Neuronal stem cell (in vitro differentiated cells): ENCODE results near the gene DUT.
A peak's percentile ranks its signal among the peaks of the same experiment; 100 is the strongest.

Source experiments
- DNase-seq: peaks from one replicate; pipeline ENCODE4 v3.0.0-alpha.2; 2013; ENCODE audit warnings: low spot score
- H2AFZ ChIP-seq: one replicate; pipeline ENCODE4 v1.6.1; 2013; ENCODE audit warnings: mild to moderate bottlenecking, low read length, inconsistent platforms
- H2AK5ac ChIP-seq: 2 replicates; pipeline ENCODE4 v1.6.1; 2013; ENCODE audit warnings: low read depth, mild to moderate bottlenecking, inconsistent platforms, low read length, moderate library complexity, mixed read lengths
- H2BK120ac ChIP-seq: 2 replicates; pipeline ENCODE4 v1.6.1; 2013; ENCODE audit warnings: low read depth, mild to moderate bottlenecking, inconsistent platforms, low read length, moderate library complexity, mixed read lengths
- H2BK12ac ChIP-seq: one replicate; pipeline ENCODE4 v1.6.1; 2013; ENCODE audit warnings: low read length, inconsistent platforms
- H2BK15ac ChIP-seq: 2 replicates; pipeline ENCODE4 v1.6.1; 2013; ENCODE audit warnings: mild to moderate bottlenecking, low read length, inconsistent platforms, mixed read lengths
- H2BK5ac ChIP-seq: one replicate; pipeline ENCODE4 v1.6.1; 2013; ENCODE audit warnings: inconsistent platforms, mild to moderate bottlenecking, low read length, moderate library complexity
- H3K14ac ChIP-seq: one replicate; pipeline ENCODE4 v1.6.1; 2013; ENCODE audit warnings: low read length, inconsistent platforms
- H3K18ac ChIP-seq: 2 replicates; pipeline ENCODE4 v1.6.1; 2013; ENCODE audit warnings: low read length, inconsistent platforms
- H3K23ac ChIP-seq: 2 replicates; pipeline ENCODE4 v1.6.1; 2013; ENCODE audit warnings: low read depth, mild to moderate bottlenecking, mixed read lengths, low read length, inconsistent platforms; ENCODE audit not compliant: poor library complexity
- H3K27ac ChIP-seq: replicated peaks from 3 replicates; pipeline ENCODE4 v1.5.1; 2013; ENCODE audit warnings: low read length, inconsistent platforms
- H3K27me3 ChIP-seq, 3 experiments: 2 replicates each; pipeline ENCODE4 v1.6.1; 2013; ENCODE audit warnings: low read length in 3 of 3, mild to moderate bottlenecking in 2 of 3, inconsistent platforms in 1 of 3, low read depth in 1 of 3, mixed read lengths in 1 of 3, moderate library complexity in 1 of 3; ENCODE audit not compliant: control insufficient read depth in 3 of 3, insufficient read depth in 3 of 3
- H3K36me3 ChIP-seq, 2 donors: replicated peaks in 1 of 2; 2 replicates each; pipeline ENCODE4 v1.6.1; 2013; ENCODE audit warnings: low read length in 2 of 2; ENCODE audit not compliant: control insufficient read depth in 2 of 2, insufficient read depth in 2 of 2
- H3K4ac ChIP-seq: 2 replicates; pipeline ENCODE4 v1.6.1; 2013; ENCODE audit warnings: inconsistent platforms, mild to moderate bottlenecking, low read length, moderate library complexity
- H3K4me1 ChIP-seq, 2 donors: 1 replicate in 1 of 2; 2 replicates in 1 of 2; pipeline ENCODE4 v1.6.1; 2013; ENCODE audit warnings: low read length in 2 of 2, low read depth in 1 of 2; ENCODE audit not compliant: control insufficient read depth in 2 of 2, insufficient read depth in 1 of 2
- H3K4me2 ChIP-seq: one replicate; pipeline ENCODE4 v1.6.1; 2013; ENCODE audit warnings: mild to moderate bottlenecking, low read length, inconsistent platforms; ENCODE audit not compliant: insufficient read depth, poor library complexity, severe bottlenecking
- H3K4me3 ChIP-seq, 2 donors: 2 replicates each; pipeline ENCODE4 v1.5.1; 2013; ENCODE audit warnings: low read length in 2 of 2, mild to moderate bottlenecking in 2 of 2, inconsistent platforms in 1 of 2, moderate library complexity in 1 of 2
- H3K79me1 ChIP-seq: one replicate; pipeline ENCODE4 v1.6.1; 2013; ENCODE audit warnings: low read depth, mild to moderate bottlenecking, inconsistent platforms, low read length, moderate library complexity
- H3K9ac ChIP-seq: one replicate; pipeline ENCODE4 v1.6.1; 2013; ENCODE audit warnings: mild to moderate bottlenecking, low read depth, low read length, inconsistent platforms; ENCODE audit not compliant: poor library complexity
- H3K9me3 ChIP-seq, 2 donors: replicated peaks in 1 of 2; 2 replicates each; pipeline versions ENCODE3 to v1.6.1; 2013; ENCODE audit warnings: low read length in 2 of 2, mild to moderate bottlenecking in 2 of 2, inconsistent platforms in 1 of 2, low read depth in 1 of 2, mixed read lengths in 1 of 2, moderate library complexity in 1 of 2; ENCODE audit not compliant: control insufficient read depth in 2 of 2, insufficient read depth in 1 of 2
- H4K8ac ChIP-seq: one replicate; pipeline ENCODE4 v1.6.1; 2013; ENCODE audit warnings: low read depth, mild to moderate bottlenecking, inconsistent platforms, low read length, moderate library complexity
- H4K91ac ChIP-seq: one replicate; pipeline ENCODE4 v1.6.1; 2013; ENCODE audit warnings: low read length, low read depth, mild to moderate bottlenecking, inconsistent platforms; ENCODE audit not compliant: poor library complexity
- WGBS, 2 donors: extraction: QIAGEN DNeasy Blood & Tissue Kit; methylation state at CpG; one replicate each; pipeline ENCODE4 v1.1.7; 2013; ENCODE audit warnings: missing lambda C conversion rate in 2 of 2, mixed read lengths in 1 of 2; ENCODE audit not compliant: insufficient read length in 2 of 2, insufficient replicate concordance in 1 of 2; ENCODE audit errors: extremely low coverage in 2 of 2; 5-methylcytosine and 5-hydroxymethylcytosine counted together

DUT gene

GRCh38 chr15:48384616-48385015 lies 53.4 kb downstream of the DUT start:
- H3K9me3 ChIP-seq: no peaks in the 10 kb centered on the region
- no peak overlapping the region for H3K9ac ChIP-seq
- H3K79me1 ChIP-seq: no peaks in the 10 kb centered on the region
- H4K91ac ChIP-seq: no peak overlapping the region
- no peak overlapping the region for H2BK15ac ChIP-seq
- DNase-seq: no peak
- no peak overlapping the region for H3K4me3 ChIP-seq
- no peak overlapping the region for H3K27ac ChIP-seq
- no peak overlapping the region for H2AFZ ChIP-seq
- no peak overlapping the region for H2BK5ac ChIP-seq
- WGBS, 2 donors: no CpG with 5 or more reads among the region's 3 CpGs
- no peak overlapping the region for H4K8ac ChIP-seq
- no peak overlapping the region for H2BK12ac ChIP-seq
- H2BK120ac ChIP-seq: no peak overlapping the region
- no peak overlapping the region for H3K18ac ChIP-seq
- H3K4me2 ChIP-seq: no peak overlapping the region
- H3K4me1 ChIP-seq: peaks cover 0 to 1% of the 10 kb centered on the region in 2 donors
- no peaks in the 10 kb centered on the region for H3K36me3 ChIP-seq
- no peak overlapping the region for H3K4ac ChIP-seq
- no peak overlapping the region for H3K14ac ChIP-seq
- no peaks in the 10 kb centered on the region for H3K27me3 ChIP-seq
- H3K23ac ChIP-seq: no peak overlapping the region
- no peak overlapping the region for H2AK5ac ChIP-seq

- Histone ChIP-seq H2BK12ac (no peak overlapping the region), H2AFZ (no peak overlapping the region), H4K8ac (no peak overlapping the region), H4K91ac (no peak overlapping the region), H3K4ac (no peak overlapping the region), H3K9me3 (no peaks in the 10 kb centered on the region), H2AK5ac (no peak overlapping the region), H3K79me1 (no peaks in the 10 kb centered on the region), H3K4me1 (peaks cover 0 to 1% of the 10 kb centered on the region in 2 donors), H3K9ac (no peak overlapping the region), H3K27me3 (no peaks in the 10 kb centered on the region), H3K14ac (no peak overlapping the region), H2BK120ac (no peak overlapping the region), H2BK15ac (no peak overlapping the region), H3K4me3 (no peak overlapping the region), H3K4me2 (no peak overlapping the region), H3K18ac (no peak overlapping the region), H3K23ac (no peak overlapping the region), H2BK5ac (no peak overlapping the region), H3K27ac (no peak overlapping the region), H3K36me3 (no peaks in the 10 kb centered on the region)
- no peak for DNase-seq
- WGBS, 2 donors: no CpG with 5 or more reads among the region's 4 CpGs
Observed at GRCh38 chr15:48385031-48385830, 54.0 kb downstream of the DUT start.

GRCh38 chr15:48388016-48388851 lies 57.0 kb downstream of the DUT start:
- WGBS, 2 donors: no CpG with 5 or more reads among the region's 4 CpGs
- DNase-seq: no peak
- Histone ChIP-seq H3K4me1 (no peaks in the 10 kb centered on the region), H3K4me2 (no peak overlapping the region), H2BK5ac (no peak overlapping the region), H3K4me3 (no peak overlapping the region), H3K18ac (no peak overlapping the region), H3K79me1 (no peaks in the 10 kb centered on the region), H3K14ac (no peak overlapping the region), H4K8ac (no peak overlapping the region), H3K4ac (no peak overlapping the region), H2BK15ac (no peak overlapping the region), H3K27me3 (no peaks in the 10 kb centered on the region), H2AFZ (peak overlapping the region; percentile 53), H3K23ac (no peak overlapping the region), H2BK12ac (no peak overlapping the region), H3K9me3 (no peaks in the 10 kb centered on the region), H3K9ac (no peak overlapping the region), H3K27ac (no peak overlapping the region), H2BK120ac (no peak overlapping the region), H2AK5ac (no peak overlapping the region), H4K91ac (no peak overlapping the region), H3K36me3 (no peaks in the 10 kb centered on the region)

- WGBS, 2 donors: no CpG with 5 or more reads among the region's 1 CpG
- no peak overlapping the region for H3K9ac ChIP-seq
- no peak overlapping the region for H2BK12ac ChIP-seq
- H2AK5ac ChIP-seq: no peak overlapping the region
- H4K8ac ChIP-seq: no peak overlapping the region
- H3K4ac ChIP-seq: no peak overlapping the region
- H3K14ac ChIP-seq: no peak overlapping the region
- no peak overlapping the region for H4K91ac ChIP-seq
- no peak overlapping the region for H3K4me2 ChIP-seq
- H3K27me3 ChIP-seq: no peaks in the 10 kb centered on the region
- no peak overlapping the region for H2BK120ac ChIP-seq
- H3K36me3 ChIP-seq: no peaks in the 10 kb centered on the region
- H3K79me1 ChIP-seq: no peaks in the 10 kb centered on the region
- no peak overlapping the region for H3K23ac ChIP-seq
- no peak overlapping the region for H2AFZ ChIP-seq
- H3K9me3 ChIP-seq: no peaks in the 10 kb centered on the region
- no peak overlapping the region for H3K18ac ChIP-seq
- H3K27ac ChIP-seq: no peak overlapping the region
- H3K4me3 ChIP-seq: no peak overlapping the region
- no peaks in the 10 kb centered on the region for H3K4me1 ChIP-seq
- DNase-seq: no peak
- H2BK15ac ChIP-seq: no peak overlapping the region
- no peak overlapping the region for H2BK5ac ChIP-seq
Observed at GRCh38 chr15:48388910-48389309, 57.7 kb downstream of the DUT start.
